Gastrocnemius medialis (tissue), 4 donors: ENCODE results near the gene APOBEC3B. TPM values are rescaled to one million over a fixed set of nuclear protein-coding genes. Genes with fewer than 3 reads are reported as not detected.
"Not testable (repeated sequence)": the region's sequence is repeated elsewhere in the genome, so short reads cannot be mapped to it uniquely, and the experiment has no call there.

Experiments
- ATAC-seq, 2 donors: fragments of 150-250 bp; one replicate each; pipeline ENCODE4 v1.9.1; 2016
- DNase-seq, 2 donors: peaks; one replicate each; pipeline ENCODE4 v3.0.0-alpha.2; 2019
- H3K27ac ChIP-seq, 4 donors: fragments of 200-600 bp; sonication (generic); 1 replicate in 1 of 4; 2 replicates in 3 of 4; pipeline ENCODE4 v1.5.1; 2016 to 2018; ENCODE audit warnings: mild to moderate bottlenecking in 2 of 4, moderate library complexity in 1 of 4
- H3K27me3 ChIP-seq, 3 donors: fragments of 200-600 bp; sonication (generic) in 2 of 3; 1 replicate in 1 of 3; 2 replicates in 2 of 3; pipeline versions ENCODE4 v1.5.1 to v1.6.0; 2016 to 2019; ENCODE audit warnings: mild to moderate bottlenecking in 1 of 3, moderate library complexity in 1 of 3
- H3K36me3 ChIP-seq, 2 donors: fragments of 200-600 bp; sonication (generic) in 1 of 2; one replicate each; pipeline ENCODE4 v1.5.1; 2017 to 2018
- H3K4me1 ChIP-seq, 2 donors: fragments of 200-600 bp; sonication (generic) in 1 of 2; one replicate each; pipeline ENCODE4 v1.5.1; 2016 to 2017; ENCODE audit warnings: mild to moderate bottlenecking in 2 of 2
- H3K4me3 ChIP-seq, 4 donors: fragments of 200-600 bp; sonication (generic) in 3 of 4; 1 replicate in 1 of 4; 2 replicates in 3 of 4; pipeline ENCODE4 v1.5.1; 2016 to 2019; ENCODE audit warnings: mild to moderate bottlenecking in 2 of 4
- H3K9me3 ChIP-seq, 3 donors: fragments of 200-600 bp; sonication (generic) in 2 of 3; 1 replicate in 1 of 3; 2 replicates in 2 of 3; pipeline ENCODE4 v1.5.1; 2016 to 2019
- POLR2A ChIP-seq, 2 donors: fragments of 450-650 bp; IDR thresholded peaks; one replicate each; pipeline ENCODE4 v1.6.1; 2017; ENCODE audit warnings: antibody characterized with exemption in 2 of 2, mild to moderate bottlenecking in 2 of 2, moderate library complexity in 2 of 2
- in situ Hi-C, 4 donors: fragments of 200-750 bp; cut with MboI; loops; one replicate each; pipeline versions ENCODE4 v1.15.0 to v1.8.0; 2017; ENCODE audit warnings: low sequenced_read_pairs in 4 of 4
- intact Hi-C: fragments of 100-400 bp; cut with DNase I; formaldehyde crosslinking; loops from one replicate; pipeline ENCODE4 v1.15.1; 2023; ENCODE audit warnings: low total_unique reads
- total RNA-seq, 4 donors: library from RNA; depleted of rRNA; stranded (reverse); fragments of >200 nt; gene quantifications; one replicate each; pipeline versions ENCODE4 v1.1.0 to v1.2.3, GENCODE V29; 2016
- TF ChIP-seq, protein P1 (sequence below), 5 experiments: fragments of 450-650 bp in 3 of 5; fragments of 200-600 bp in 2 of 5; sonication (generic) in 2 of 5; IDR thresholded peaks in 4 of 5; conservative IDR thresholded peaks in 1 of 5; 1 replicate in 4 of 5; 2 replicates in 1 of 5; pipeline ENCODE4 v1.5.1; 2016 to 2019; ENCODE audit warnings: antibody characterized with exemption in 5 of 5, mild to moderate bottlenecking in 3 of 5, moderate library complexity in 3 of 5

APOBEC3B gene
- total RNA-seq, 4 donors from 2014 or later: 0.62 TPM; not detected in 3

- in situ Hi-C loops: no loop called here
- intact Hi-C loops: loop anchor here (5.0 kb wide), 2 partner anchors 57 to 112 kb away; partner anchors contain the start of gene CBX6
- H3K4me3 ChIP-seq: no peak overlapping the region
These were observed 2.1 kb downstream of the APOBEC3B start for GRCh38 chr22:38984224-38984623.

DNA sequence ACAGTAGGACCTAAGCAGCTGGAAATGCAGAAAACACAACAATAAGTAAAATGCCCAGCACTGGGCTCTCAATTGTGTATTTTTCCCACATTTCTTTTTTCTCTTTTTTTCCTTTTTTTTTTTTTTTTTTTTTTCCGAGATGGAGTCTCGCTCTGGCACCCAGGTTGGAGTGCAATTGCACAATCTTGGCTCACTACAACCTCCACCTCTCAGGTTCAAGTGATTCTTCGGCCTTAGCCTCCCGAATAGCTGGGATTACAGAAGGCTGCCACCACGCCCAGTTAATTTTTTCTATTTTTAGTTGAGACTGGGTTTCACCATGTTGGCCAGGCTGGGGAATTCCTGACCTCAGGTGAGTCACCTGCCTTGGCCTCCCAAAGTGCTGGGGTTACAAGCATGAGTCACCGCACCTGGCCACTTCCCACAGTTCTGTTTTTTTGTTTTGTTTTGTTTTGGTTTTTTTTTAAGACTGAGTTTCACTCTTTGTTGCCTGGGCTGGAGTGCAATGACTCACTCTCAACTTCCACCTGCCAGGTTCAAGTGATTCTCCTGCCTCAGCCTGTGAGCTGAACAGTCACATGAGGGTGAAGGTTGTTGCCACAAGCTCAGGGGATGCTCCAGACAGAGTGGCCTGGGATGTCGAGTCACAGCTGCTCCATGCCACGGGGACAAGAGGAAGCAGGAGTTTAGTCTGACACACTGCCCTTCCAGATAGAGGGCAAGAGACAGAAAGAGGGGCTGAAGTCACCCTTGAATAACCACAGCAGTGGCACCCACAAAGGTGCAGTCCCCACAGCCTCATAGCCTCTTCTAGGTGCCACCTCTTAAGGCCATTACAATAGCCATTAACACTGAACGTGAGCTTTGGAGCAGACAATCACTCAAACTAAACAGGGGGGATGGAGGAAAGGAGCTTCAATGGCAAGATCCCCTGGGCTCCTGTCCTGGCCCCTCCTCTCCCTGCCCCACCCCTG, 2.9 kb downstream of the APOBEC3B start:
- H3K27ac ChIP-seq, in situ Hi-C loops, DNase-seq, H3K36me3 ChIP-seq, H3K4me3 ChIP-seq, H3K27me3 ChIP-seq, ATAC-seq, H3K9me3 ChIP-seq: not testable (repeated sequence)
- intact Hi-C loops: loop anchor here (5.0 kb wide), 2 partner anchors 58 to 113 kb away; partner anchors contain the start of gene CBX6
- peaks cover 9 to 13% of the 10 kb centered on the region in 2 donors for H3K4me1 ChIP-seq

More at GRCh38 chr22:38984224-38984623, 2.1 kb downstream of the APOBEC3B start:
- DNase-seq: no peak
- TF ChIP-seq, protein P1, sequence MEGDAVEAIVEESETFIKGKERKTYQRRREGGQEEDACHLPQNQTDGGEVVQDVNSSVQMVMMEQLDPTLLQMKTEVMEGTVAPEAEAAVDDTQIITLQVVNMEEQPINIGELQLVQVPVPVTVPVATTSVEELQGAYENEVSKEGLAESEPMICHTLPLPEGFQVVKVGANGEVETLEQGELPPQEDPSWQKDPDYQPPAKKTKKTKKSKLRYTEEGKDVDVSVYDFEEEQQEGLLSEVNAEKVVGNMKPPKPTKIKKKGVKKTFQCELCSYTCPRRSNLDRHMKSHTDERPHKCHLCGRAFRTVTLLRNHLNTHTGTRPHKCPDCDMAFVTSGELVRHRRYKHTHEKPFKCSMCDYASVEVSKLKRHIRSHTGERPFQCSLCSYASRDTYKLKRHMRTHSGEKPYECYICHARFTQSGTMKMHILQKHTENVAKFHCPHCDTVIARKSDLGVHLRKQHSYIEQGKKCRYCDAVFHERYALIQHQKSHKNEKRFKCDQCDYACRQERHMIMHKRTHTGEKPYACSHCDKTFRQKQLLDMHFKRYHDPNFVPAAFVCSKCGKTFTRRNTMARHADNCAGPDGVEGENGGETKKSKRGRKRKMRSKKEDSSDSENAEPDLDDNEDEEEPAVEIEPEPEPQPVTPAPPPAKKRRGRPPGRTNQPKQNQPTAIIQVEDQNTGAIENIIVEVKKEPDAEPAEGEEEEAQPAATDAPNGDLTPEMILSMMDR (IDR thresholded peaks at IDR 0.05 in 4 of 5, conservative IDR thresholded peaks at IDR 0.05 in 1 of 5): no peak
- no peak for TF ChIP-seq POLR2A (IDR thresholded peaks at IDR 0.05)
- peaks cover 9 to 13% of the 10 kb centered on the region in 2 donors for H3K4me1 ChIP-seq
- no peaks in the 10 kb centered on the region for H3K9me3 ChIP-seq
- no peak for ATAC-seq
- H3K27ac ChIP-seq: no peak overlapping the region
- no peaks in the 10 kb centered on the region for H3K36me3 ChIP-seq
- H3K27me3 ChIP-seq: no peaks in the 10 kb centered on the region

DNA sequence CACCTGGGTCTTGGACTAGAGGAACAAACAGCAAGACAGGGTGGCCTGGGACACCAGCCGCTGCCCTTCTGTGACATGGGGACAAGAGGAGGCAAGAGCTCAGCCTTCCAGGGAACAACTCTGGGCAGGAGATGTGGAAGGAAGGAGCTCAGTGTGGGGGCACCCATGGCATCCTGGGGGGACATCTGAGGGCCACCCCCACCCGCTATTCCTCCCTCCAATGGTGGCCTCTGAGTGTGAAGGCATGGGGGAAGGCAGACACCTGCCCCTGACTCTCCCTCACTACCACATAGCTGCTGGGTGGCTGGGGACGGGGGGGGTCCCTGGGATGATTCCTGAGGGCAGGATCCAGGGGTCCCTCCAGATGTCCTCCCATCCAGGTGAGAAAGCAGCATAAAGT, 4.5 kb downstream of the APOBEC3B start:
- in situ Hi-C loops (no loop called here), intact Hi-C loops (no loop called here)
- H3K4me3 ChIP-seq: no peak overlapping the region
- no peak for TF ChIP-seq POLR2A (IDR thresholded peaks at IDR 0.05)
- TF ChIP-seq, protein P1 (IDR thresholded peaks at IDR 0.05 in 4 of 5, conservative IDR thresholded peaks at IDR 0.05 in 1 of 5): no peak
- H3K9me3 ChIP-seq: no peaks in the 10 kb centered on the region
- peaks cover 5 to 10% of the 10 kb centered on the region in 2 donors for H3K4me1 ChIP-seq
- H3K36me3 ChIP-seq: no peaks in the 10 kb centered on the region
- H3K27me3 ChIP-seq: no peaks in the 10 kb centered on the region
- DNase-seq (no peak), ATAC-seq (no peak)
- H3K27ac ChIP-seq: no peak overlapping the region

GRCh38 chr22:38987171-38987895, 5.2 kb downstream of the APOBEC3B start:
- intact Hi-C loops (no loop called here), in situ Hi-C loops (no loop called here)
- DNase-seq: no peak

More at GRCh38 chr22:38987171-38987895, 5.2 kb downstream of the APOBEC3B start:
- TF ChIP-seq, protein P1 (IDR thresholded peaks at IDR 0.05 in 4 of 5, conservative IDR thresholded peaks at IDR 0.05 in 1 of 5): no peak
- H3K4me3 ChIP-seq: no peak overlapping the region
- no peaks in the 10 kb centered on the region for H3K27me3 ChIP-seq
- no peaks in the 10 kb centered on the region for H3K9me3 ChIP-seq
- ATAC-seq: no peak
- no peaks in the 10 kb centered on the region for H3K36me3 ChIP-seq
- H3K4me1 ChIP-seq: peaks cover 3 to 4% of the 10 kb centered on the region in 2 donors
- H3K27ac ChIP-seq: no peak overlapping the region
